Measurements from ENCODE around the gene CHCHD6. TPM values are rescaled to one million over a fixed set of nuclear protein-coding genes. Genes with fewer than 3 reads are reported as not detected.

CHCHD6 gene
- total and polyA plus RNA-seq, 2 donors (not counting 3 experiments of a cell fraction or from before 2014, with no cell fraction given) = 8.4 to 10.1 TPM

- H3K4me2 ChIP-seq (ENCODE audit: insufficient read depth, low read length) = no peak overlapping the region
- H4K20me1 ChIP-seq (replicated peaks; ENCODE audit: control insufficient read depth, extremely low read depth, insufficient read depth, low read length) = no peaks in the 10 kb centered on the region
- CTCF ChIA-PET = no interaction called here
- H3K36me3 ChIP-seq (ENCODE audit: control insufficient read depth in 2 of 2, extremely low read depth in 1 of 2, insufficient read depth in 2 of 2, low read length in 2 of 2) = peaks cover 0 to 2% of the 10 kb centered on the region in 2 experiments
- TF ChIP-seq GATA2 (IDR thresholded peaks at IDR 0.05; ENCODE audit: insufficient read depth, insufficient read length, low read depth, low read length) = no peak
- no peak for TF ChIP-seq POLR2A (IDR thresholded peaks at IDR 0.05; ENCODE audit: low read depth, low read length)
- no peak for TF ChIP-seq POLR2AphosphoS5 (IDR thresholded peaks at IDR 0.05; ENCODE audit: insufficient read depth, low read depth, low read length)
- TF ChIP-seq FOS (IDR thresholded peaks at IDR 0.05; ENCODE audit: borderline replicate concordance, insufficient read depth, low read length) = no peak
- no peak for TF ChIP-seq CTCF (IDR thresholded peaks at IDR 0.05; ENCODE audit: extremely low read depth in 1 of 2, insufficient read depth in 1 of 2, low read depth in 1 of 2, low read length in 2 of 2)
- no peak for TF ChIP-seq MYC (IDR thresholded peaks at IDR 0.05; ENCODE audit: low read depth, low read length)
- TF ChIP-seq EZH2 (IDR thresholded peaks at IDR 0.05; ENCODE audit: borderline replicate concordance, low read depth, low read length, severe bottlenecking) = no peak
- no peak for TF ChIP-seq MAX (IDR thresholded peaks at IDR 0.05; ENCODE audit: insufficient read depth, insufficient read length)
- no peak for TF ChIP-seq JUN (IDR thresholded peaks at IDR 0.05; ENCODE audit: borderline replicate concordance, insufficient read depth, insufficient read length, low read depth)
- DNase-seq (ENCODE audit: low read depth, low spot score) (no peak), FAIRE-seq (no peak)
- no peak overlapping the region for H3K4me3 ChIP-seq (replicated peaks in 1 of 3; ENCODE audit: insufficient read depth in 1 of 3, low read depth in 1 of 3, low read length in 3 of 3)
- dilution Hi-C loops (cut with MboI; ENCODE audit: extremely low pct_ligation_motif_present, low sequenced_read_pairs) = no loop called here
- H3K9ac ChIP-seq (replicated peaks; ENCODE audit: extremely low read depth, insufficient read depth, low read length) = no peak overlapping the region
- H2AFZ ChIP-seq (ENCODE audit: low read depth, low read length) = no peak overlapping the region
- no peaks in the 10 kb centered on the region for H3K9me3 ChIP-seq (replicated peaks; ENCODE audit: control insufficient read depth, insufficient read depth, low read length)
- no peaks in the 10 kb centered on the region for H3K4me1 ChIP-seq (ENCODE audit: control insufficient read depth, extremely low read depth, insufficient read depth, low read length)
- no peak overlapping the region for H3K27ac ChIP-seq (ENCODE audit: insufficient read depth, low read depth, low read length)
- intact Hi-C loops (cut with micrococcal nuclease) = no loop called here
- no TSS peak for BruUV-seq (replicated peaks)
- H3K27me3 ChIP-seq (ENCODE audit: control insufficient read depth in 2 of 2, insufficient read depth in 2 of 2, low read length in 2 of 2) = no peaks in the 10 kb centered on the region
- no peaks in the 10 kb centered on the region for H3K9me1 ChIP-seq (replicated peaks; ENCODE audit: control insufficient read depth, extremely low read depth, insufficient read depth, low read length)
- POLR2A ChIA-PET = no interaction called here
- H3K79me2 ChIP-seq (ENCODE audit: control insufficient read depth, insufficient read depth, low read length) = no peaks in the 10 kb centered on the region
These were observed 286.9 kb downstream of the CHCHD6 start for GRCh38 chr3:126990890-126991289.

Measured in endothelial cell of umbilical vein (primary cell).